Activated gamma-delta T cell (primary cell): ENCODE results near the gene PSMD1.
"Not testable (repeated sequence)": the region's sequence is repeated elsewhere in the genome, so short reads cannot be mapped to it uniquely, and the experiment has no call there.

Experiments
- DNase-seq: peaks from one replicate; lab custom pipeline; 2025; lab: John Stamatoyannopoulos, UW

PSMD1 gene

DNA sequence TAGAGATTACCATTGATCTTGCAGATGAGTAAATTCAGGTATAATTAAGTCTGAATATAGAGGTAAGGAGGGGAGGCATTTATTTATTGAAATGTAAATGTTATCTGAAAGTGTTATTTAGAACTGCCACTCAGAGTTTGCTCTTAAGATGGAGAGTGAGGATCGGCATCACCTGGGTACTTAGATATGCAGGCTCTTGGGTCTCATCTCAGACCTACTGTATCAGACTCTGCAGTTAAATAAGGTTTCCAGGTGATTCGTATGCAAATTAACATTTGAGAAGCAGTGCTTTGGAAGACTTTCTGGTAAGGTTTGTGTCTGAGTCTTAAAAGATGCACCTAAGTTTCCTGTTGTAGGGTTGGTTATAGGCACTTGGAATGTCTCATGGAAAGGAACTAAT lies 59.0 kb downstream of the PSMD1 start:
- DNase-seq, result no peak

DNA sequence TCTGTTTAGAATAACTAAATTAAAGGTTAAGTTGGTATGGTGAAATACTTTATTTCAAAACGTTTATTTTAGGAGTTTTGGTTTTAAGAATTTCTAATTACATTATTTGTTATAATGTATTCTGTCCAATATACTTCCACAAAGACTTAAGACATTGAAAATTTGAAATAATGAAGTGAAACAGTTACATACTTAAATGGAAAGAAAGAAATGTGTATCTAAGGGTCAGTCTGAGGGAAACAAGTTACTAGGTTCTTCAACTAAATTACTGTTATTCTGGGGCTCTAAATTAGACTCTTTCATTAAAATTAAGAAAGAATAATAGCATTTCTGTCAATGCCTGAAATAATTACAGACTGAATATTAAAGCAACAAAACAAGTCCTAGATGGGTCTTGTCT lies 60.5 kb downstream of the PSMD1 start:
- no peak for DNase-seq

DNA sequence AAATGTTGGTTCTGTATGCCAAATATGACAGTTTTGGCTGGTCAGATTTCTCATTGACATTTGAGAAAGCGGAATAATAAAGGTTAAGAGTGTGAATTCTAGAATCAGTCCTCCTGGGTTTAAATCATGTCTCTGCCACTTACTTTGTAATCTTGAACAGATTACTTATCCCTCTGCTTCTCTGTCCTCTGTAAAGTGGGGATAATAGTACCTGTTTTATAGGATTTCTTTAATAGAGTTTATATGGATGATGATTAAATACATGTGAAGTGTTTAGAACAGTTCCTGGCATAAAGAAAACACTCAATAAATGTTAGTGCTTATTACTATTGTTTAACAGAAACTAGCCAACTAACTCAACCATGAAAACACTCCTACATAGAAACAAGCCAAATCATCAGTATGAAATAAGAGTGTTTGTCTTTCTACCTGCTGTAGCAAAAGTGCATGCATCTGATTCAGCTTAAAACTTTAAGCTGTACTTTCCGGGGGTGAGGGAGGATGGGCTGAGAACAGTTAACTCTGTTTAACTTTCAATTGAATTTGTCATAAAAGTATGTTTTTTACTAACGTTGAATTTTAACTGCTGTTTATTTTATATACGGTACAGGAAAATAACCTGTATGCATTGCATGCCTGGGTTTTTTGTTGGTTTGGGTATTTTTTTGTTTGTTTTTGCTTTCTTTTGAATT lies 61.4 kb downstream of the PSMD1 start:
- no peak for DNase-seq

DNA sequence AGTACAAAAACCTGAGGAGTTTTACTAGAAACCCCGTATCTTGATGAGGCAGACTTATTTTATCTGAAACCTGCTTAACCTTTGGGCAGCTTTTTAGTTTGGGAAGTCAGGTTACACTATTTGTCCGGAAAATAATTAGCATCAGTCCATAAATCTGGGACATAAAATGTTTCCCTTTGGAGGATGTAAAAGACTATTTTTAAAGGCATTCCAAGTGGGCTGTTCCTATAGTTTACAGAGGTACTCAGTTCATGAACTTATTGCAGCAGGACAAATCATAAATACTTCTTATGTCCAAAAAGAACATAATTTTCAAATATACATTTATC lies 61.9 kb downstream of the PSMD1 start:
- DNase-seq, result no peak

DNA sequence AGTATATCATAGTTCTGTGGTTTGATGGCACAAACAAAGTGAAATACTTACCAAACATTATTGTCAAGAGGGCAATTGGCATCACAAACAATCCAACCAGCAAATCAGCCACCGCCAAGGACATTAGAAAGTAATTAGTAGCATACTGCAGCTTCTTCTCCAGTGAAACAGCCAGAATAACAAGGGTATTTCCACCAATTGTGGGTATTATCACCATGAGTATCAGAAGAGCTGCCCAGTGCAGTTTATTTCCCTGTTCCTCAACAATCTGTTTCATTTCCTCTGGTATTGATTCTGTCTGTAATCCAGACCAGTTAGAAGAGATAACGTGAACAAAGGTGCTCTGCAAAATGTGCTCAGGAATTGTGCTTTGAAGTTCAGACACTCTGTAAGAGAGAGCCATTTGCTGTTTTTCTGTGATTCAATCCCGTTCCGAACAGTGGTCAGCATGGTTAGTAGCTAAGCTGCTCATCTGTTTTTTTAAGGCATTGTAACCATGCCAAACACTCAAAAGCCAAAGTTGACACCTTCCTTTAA lies 66.8 kb downstream of the PSMD1 start:
- no peak for DNase-seq

DNA sequence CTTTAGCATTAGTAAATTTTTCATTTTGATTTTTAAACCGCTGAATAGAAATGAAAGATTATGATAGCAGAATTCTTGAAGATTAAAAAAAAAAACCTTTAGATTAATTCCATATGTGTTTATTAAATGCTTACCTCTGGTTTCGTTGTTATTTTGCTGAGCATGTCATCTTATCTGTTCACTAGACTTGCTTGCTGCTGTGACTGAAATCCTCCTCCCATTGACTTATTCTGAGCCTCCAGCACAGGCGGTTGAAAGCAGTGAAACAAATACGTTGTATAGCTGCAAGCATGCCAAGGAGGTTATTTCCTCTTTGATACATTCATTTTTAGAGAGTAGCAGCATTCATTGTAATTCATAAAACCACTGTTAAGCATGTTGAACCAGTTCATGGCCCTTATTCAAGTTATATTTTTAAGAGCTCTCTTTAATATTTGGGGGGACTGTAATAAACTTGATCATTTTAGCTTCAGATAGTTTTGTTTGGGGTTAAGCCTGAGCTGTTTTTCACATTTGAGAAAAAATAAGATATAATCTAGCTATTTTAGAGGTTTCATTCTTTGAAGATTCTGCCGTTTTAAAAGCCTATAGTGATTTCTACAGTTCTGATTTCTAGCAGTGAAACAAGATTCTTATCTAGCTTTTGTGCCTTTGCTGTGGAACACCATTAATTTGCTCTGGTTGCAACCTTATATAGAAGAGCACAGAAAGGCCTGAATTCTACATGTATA lies 68.3 kb downstream of the PSMD1 start, which contains the start of gene HTR2B:
HTR2B (minus strand) TSS at position 205 of the 731 bp plus-strand sequence. CDS start 1,278 bp downstream, outside the sequence.
- no peak for DNase-seq

DNA sequence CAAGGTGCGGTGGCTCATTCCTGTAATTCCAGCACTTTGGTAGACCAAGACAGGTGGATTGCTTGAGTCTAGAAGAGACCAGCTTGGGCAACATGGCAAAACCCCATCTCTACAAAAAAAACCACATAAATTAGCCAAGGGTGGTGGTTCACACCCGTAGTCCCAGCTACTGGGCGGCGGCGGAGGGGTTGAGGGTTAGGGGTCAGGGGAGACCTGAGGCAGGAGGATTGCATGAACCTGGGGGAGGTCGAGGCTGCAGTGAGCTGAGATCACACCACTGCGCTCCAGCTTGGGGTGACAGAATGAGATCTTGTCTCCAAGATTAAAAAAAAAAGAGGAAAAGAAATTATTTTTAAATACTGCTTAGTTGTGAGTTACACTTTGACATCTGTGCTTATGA lies 69.5 kb downstream of the PSMD1 start:
- no peak for DNase-seq

DNA sequence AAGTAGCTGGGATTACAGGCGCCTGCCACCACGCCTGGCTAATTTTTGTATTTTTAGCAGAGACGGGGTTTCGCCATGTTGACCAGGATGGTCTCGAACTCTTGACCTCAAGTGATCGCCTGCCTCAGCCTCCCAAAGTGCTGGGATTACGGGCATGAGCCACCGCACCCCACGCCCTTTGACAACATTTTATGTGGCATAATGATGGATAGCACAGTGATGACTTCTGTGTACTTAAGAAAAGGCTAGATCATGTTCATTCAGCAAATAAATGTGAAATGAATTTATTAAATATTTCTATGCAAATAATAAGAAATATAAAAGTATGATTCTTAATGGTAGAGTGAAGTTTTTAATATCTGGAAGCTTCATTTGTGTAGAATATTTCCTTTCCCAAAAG lies 70.8 kb downstream of the PSMD1 start:
- no peak for DNase-seq

DNA sequence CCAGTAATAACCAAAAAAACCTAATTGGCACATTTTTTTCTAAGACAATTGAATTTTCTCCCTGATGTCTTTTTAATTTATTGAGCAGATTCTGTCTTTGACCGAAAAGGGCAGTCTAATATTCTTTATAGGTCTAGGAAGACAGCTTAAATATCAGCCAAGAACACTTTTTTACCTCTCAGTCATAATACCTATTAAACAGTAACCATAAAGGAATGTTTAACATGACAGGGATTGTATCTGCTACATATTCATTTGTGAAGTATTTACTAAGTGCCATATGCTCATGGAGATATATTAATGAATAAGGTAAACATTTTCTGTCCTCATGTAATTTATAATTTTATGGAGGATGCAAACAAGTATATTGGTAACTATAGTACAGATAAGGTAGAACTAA lies 71.3 kb downstream of the PSMD1 start:
- no peak for DNase-seq

DNA sequence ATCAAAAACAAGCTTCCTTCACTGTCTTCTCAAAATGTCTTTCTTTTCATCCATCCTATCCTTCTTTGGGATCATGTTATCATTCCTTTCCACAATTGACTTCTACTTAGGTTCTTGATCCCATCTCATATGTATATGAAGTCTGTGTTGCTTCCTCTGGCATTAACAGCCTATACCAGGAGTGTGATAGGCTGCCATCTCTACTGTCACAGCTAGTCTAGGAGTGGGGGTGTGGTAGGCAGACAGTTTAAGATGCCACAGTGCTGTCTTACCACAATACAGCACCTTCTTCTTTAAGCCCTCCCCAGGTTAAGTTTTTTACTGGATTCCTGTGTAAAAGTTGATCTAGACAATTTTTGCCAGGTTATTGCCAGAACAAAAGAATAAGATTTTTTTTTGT lies 71.9 kb downstream of the PSMD1 start:
- DNase-seq, result no peak

DNA sequence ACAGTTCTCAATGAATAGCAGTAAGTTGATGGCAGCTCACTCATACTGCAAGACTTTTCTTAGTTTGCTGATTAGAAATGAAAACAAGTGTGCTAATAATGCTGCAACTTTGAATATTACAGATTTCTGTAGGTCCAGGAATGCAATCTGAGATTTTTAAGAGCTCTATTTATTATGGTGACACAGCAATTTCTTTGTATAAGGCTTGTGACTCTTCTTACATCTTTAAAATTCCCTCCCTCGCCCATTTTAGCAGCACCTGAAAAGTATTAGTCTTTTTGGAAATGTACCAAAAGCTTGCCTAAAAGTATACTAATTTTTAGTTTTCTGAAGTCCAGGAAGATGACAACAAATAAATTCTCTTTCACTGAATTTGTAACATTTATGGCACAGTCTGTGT lies 72.5 kb downstream of the PSMD1 start:
- DNase-seq, result no peak

DNA sequence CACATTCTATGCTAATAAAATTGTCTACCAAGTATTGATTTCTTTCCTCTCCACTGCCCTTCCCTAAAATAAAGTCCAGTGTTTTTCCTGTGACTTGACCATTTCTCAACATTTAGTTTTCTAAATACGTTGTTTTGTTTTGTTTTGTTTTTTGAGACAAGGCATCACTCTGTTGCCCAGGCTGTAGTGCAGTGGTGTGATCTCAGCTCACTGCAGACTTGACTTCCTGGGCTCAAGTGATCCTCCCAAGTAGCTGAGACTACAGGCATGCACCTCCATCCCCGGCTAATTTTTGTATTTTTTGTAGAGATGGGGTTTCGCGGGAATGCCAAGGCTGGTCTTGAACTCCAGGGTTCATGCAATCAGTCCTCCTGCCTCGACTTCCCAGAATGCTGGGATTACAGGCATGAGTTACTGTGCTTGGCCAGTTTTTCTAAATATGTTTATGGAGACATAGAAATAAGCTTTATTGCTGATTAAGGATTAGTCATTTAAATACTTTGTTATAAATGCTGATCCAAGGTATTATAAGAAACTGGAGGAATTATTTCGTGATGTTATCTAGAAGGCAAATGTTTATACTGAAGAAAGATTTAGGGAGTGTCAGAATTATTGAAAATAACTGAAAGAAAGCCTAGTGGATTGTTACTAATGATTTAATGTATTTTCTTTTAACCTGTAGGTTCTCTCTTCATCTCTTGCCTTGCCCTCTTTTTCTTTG lies 73.8 kb downstream of the PSMD1 start:
- no peak for DNase-seq

DNA sequence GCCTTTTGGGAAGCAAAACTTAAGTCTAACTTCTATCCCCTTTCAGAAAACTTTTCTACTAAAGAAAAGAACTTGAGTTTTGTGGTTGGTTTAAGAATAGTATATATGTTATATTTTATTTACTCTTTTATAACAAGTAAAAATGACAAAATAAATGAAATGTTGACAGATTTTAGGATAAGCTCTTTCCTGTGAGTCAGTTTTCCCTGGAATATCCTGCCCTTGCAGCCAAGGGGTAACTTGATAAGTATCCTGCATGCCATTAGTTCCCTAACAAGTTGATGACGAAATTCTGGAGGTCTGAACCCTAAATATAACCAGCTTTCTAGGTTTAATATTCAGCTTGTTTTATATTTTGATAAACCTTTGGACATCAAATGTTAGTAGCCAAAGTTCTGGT lies 75.5 kb downstream of the PSMD1 start:
- no peak for DNase-seq

DNA sequence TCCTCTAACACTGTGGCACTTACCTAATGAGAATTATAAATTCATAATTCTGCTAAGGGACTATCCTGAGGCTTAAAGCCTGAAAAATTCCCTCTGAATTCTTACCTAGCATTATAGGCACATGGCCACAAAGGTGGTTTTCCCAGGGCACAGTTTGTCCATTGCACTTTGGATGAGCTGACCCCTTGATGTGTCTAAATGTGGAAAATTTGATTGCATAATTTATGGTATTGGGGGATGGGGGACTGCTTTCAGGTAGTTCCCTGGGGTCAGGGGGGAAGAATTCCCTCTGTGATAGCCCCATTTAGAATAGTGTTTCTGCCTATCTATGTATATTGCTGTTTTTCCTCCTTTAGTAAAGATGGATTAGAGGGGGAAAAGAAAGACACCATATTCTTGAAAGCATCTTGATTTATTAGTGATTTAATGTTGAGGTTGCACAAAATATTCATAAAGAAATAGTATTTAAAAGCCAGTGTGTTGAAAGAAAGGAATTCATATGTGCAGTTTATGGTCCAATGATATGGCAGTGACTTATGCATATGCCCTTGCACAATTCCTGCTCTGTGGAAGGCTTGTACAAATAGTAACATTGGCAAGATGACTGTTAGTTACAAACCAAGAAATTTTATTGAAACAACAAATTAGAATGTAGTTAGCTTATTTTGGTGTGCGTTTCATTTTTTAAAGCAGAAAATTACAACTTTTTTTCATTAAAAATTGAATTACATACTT lies 76.9 kb downstream of the PSMD1 start:
- no peak for DNase-seq

DNA sequence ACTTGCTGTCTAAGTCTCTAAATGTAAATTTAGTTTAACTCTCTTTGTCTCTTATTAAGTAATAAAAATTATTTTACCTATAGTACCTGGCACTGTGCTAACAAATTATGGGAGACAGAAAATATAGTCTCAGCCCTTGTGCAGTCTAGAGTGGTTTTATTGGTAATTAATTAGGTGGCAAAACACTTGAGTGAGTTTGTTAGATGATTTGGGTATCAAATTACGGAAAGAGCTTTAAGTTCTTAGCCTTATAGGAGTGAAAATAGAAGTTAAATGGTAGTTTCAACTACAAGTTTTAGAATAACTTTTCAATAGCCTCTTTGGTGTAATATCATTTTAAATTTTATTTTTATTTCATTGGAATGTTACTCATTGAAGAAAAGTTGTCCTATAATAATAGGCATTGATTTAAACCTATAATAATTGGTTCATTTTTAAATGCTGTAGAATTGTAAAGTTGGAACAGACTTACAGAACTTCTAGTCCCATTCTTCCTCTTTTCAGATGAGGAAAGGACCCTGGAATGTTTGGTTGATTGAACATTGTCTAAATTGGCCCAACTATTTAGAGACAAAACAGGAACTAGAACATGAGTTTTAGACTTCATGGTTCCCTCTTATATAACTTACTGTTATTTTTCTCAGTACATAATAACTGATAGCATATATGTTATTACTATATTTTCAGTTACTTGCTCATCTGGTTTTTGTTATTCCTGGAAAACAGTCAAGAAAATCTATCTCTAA lies 78.4 kb downstream of the PSMD1 start:
- no peak for DNase-seq

DNA sequence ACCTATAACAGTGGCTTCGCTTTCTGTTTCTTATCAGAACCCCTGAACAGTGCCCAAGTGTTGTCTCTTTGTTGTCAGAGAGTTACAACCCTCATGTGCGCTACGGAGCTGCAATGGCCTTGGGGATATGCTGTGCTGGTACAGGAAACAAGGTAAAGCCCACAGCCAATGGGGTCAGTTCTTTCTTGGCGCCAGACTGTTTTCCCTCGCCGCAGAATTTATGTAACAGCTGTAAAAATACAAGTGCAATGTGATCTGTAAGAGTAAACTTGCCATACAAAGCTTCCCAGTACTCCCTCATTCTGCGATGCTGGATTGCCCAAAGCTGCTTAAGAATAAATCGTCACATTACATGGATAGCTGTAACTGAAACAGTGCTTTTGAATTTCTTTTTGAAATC lies 82.0 kb downstream of the PSMD1 start:
- no peak for DNase-seq

DNA sequence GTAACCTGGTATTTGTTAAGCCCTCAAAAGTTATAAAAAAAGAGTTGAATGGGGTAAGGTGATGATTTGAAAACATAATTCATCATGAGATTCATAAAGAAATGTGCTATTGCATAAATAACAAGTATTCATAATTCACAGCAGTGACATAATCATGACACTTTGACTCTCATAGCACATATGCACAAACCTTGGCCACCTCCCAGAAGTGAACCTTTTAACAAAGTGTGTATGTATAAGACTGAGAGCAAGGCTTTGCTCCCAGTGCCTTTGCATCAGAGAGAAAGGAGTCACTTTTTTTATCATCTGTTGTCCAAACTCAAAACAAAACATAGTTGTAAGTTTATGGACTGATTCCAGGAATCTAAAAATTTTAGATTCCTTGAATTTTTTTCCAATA lies 83.1 kb downstream of the PSMD1 start:
- DNase-seq, result no peak

DNA sequence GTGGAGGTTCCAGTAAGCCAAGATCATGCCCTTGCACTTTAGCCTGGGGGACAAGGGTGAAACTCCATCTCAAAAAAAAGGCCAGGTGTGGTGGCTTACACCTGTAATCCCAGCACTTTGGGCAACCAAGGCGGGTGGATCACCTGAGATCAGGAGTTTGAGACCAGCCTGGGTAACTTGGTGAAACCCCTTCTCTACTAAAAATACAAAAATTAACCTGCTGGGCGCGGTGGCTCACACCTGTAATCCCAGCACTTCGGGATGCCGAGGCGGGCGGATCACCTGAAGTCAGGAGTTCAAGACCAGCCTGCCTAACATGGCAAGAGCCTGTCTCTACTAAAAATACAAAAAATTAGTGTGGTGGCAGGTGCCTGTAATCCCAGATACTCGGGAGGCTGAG lies 84.1 kb downstream of the PSMD1 start:
- not testable (repeated sequence) for DNase-seq

DNA sequence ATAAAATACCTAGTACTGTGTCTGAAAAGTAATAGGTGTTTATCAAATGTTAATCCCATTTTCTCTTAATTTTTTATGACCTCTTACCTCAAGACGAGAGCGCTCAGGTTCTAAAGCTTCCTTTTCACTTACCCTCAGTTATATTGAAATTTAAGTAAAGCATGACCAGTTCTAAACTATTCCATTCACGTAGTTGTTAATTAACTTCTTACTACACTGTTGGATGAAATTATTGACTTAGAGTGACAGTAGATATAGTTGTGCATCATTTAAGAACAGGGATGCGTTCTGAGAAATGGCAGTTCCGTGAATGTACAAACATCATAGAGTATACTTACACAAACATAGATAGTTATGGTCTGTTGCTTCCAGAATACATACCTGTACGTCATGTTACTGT lies 88.2 kb downstream of the PSMD1 start:
- no peak for DNase-seq

DNA sequence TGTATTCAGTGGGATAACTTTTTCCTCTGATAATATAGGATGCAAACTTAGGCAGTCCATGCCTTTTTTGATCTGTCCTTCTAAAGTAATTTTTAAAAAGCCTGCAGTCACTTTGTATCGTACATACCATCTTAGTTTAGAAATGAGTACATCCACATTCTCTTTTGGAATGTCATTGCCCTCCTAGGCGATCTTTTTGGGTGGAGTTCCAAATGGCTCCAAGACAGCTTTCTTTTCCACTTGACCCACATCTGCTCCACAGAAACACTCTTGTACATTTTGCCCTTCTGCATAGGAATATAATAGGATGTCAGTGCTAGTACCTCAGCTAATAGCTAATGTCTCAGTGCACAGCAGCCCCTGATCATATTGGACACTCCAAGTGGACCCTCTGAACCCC lies 90.0 kb downstream of the PSMD1 start:
- DNase-seq, result no peak

DNA sequence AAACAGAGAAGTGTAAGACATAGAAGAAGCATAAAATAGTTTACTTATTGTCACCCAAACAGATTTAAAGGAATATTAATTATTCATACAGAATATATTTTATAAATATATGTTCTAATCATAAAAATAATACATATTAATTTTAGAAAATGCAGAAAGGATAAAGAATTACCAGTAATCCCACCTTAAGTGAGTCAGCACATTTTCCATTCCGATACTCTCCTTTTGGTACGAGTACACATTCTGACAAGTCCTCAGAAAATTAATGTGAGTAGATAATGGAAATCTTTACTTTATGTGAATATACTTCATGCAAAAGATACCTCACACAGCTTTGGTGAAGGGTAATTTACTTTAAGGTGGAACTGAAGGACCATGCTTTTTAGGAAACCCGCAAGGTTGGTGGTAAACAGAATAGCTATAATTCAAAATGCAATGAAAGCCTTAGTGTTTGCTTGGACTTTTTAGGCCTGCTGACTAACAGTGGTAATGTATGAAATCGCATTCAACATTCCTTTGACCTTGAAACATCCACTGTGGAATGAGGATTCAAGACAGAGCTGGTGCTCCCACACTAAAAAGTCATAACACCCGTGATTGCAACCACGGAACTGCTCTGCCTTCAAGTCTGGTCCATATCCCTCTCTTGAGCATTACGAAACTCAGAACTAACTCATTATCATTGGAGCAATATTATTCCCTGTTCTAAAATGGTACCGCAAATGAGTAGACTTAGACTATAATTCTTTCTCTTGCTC lies 96.3 kb downstream of the PSMD1 start:
- DNase-seq, result no peak
